Measurements from ENCODE around the gene OBSCN.
A peak's percentile ranks its signal among the peaks of the same experiment; 100 is the strongest.

Gene OBSCN

GRCh38 chr1:228299211-228299610, 91.4 kb downstream of the OBSCN start:
- Histone ChIP-seq H3K36me3 (no peaks in the 10 kb centered on the region), H3K9me3 (peaks cover 7% of the 10 kb centered on the region), H3K27me3 (no peaks in the 10 kb centered on the region), H3K4me1 (no peaks in the 10 kb centered on the region), H3K4me3 (ENCODE audit: low read depth, low read length) (no peak overlapping the region)
- TF ChIP-seq CTCF (IDR thresholded peaks at IDR 0.05; ENCODE audit: low read depth, low read length): no peak
- no peak for DNase-seq

- no peak for DNase-seq
- Histone ChIP-seq H3K9me3 (peaks cover 7% of the 10 kb centered on the region), H3K27me3 (no peaks in the 10 kb centered on the region), H3K36me3 (no peaks in the 10 kb centered on the region), H3K4me1 (no peaks in the 10 kb centered on the region), H3K4me3 (ENCODE audit: low read depth, low read length) (no peak overlapping the region)
- TF ChIP-seq CTCF (IDR thresholded peaks at IDR 0.05; ENCODE audit: low read depth, low read length): no peak
Measured at GRCh38 chr1:228299901-228300300, 92.1 kb downstream of the OBSCN start.

- no peak overlapping the region for H3K4me3 ChIP-seq (ENCODE audit: low read depth, low read length)
Measured at GRCh38 chr1:228302086-228302485, 94.2 kb downstream of the OBSCN start.

GRCh38 chr1:228303596-228303995, 95.8 kb downstream of the OBSCN start:
- DNase-seq: peak; percentile 6
- Histone ChIP-seq H3K9me3 (peaks cover 7% of the 10 kb centered on the region), H3K4me1 (no peaks in the 10 kb centered on the region), H3K4me3 (ENCODE audit: low read depth, low read length) (no peak overlapping the region), H3K27me3 (no peaks in the 10 kb centered on the region; the same call in 1 of the 2 replicates), H3K36me3 (no peaks in the 10 kb centered on the region)
- TF ChIP-seq CTCF (IDR thresholded peaks at IDR 0.05; ENCODE audit: low read depth, low read length): no peak

More at GRCh38 chr1:228302086-228302485, 94.2 kb downstream of the OBSCN start:
- DNase-seq: no peak
- TF ChIP-seq CTCF (IDR thresholded peaks at IDR 0.05; ENCODE audit: low read depth, low read length): no peak
- Histone ChIP-seq H3K9me3 (peaks cover 7% of the 10 kb centered on the region), H3K36me3 (no peaks in the 10 kb centered on the region), H3K4me1 (no peaks in the 10 kb centered on the region), H3K27me3 (no peaks in the 10 kb centered on the region; the same call in 1 of the 2 replicates)

GRCh38 chr1:228304225-228304624, 96.4 kb downstream of the OBSCN start:
- TF ChIP-seq CTCF (IDR thresholded peaks at IDR 0.05; ENCODE audit: low read depth, low read length): no peak
- H3K36me3 ChIP-seq: no peaks in the 10 kb centered on the region
- no peak overlapping the region for H3K4me3 ChIP-seq (ENCODE audit: low read depth, low read length)
- H3K4me1 ChIP-seq: no peaks in the 10 kb centered on the region
- peaks cover 7% of the 10 kb centered on the region for H3K9me3 ChIP-seq
- H3K27me3 ChIP-seq: no peaks in the 10 kb centered on the region; the same call in 1 of the 2 replicates
- DNase-seq: no peak

GRCh38 chr1:228304766-228305395, 97.0 kb downstream of the OBSCN start:
- Histone ChIP-seq H3K4me1 (no peaks in the 10 kb centered on the region), H3K36me3 (no peaks in the 10 kb centered on the region), H3K4me3 (ENCODE audit: low read depth, low read length) (no peak overlapping the region), H3K9me3 (peaks cover 7% of the 10 kb centered on the region), H3K27me3 (no peaks in the 10 kb centered on the region; the same call in 1 of the 2 replicates)
- no peak for TF ChIP-seq CTCF (IDR thresholded peaks at IDR 0.05; ENCODE audit: low read depth, low read length)
- DNase-seq: no peak
